IPS-18a (cell line): ENCODE measurements around the gene MEGF9.

ENCODE experiments used
- H3K27ac ChIP-seq: one replicate; pipeline ENCODE4 v1.5.1; 2013; ENCODE audit warnings: low read length
- H3K27me3 ChIP-seq: one replicate; pipeline ENCODE4 v1.6.1; 2013; ENCODE audit warnings: mild to moderate bottlenecking, low read length; ENCODE audit not compliant: control insufficient read depth, insufficient read depth
- H3K36me3 ChIP-seq: one replicate; pipeline ENCODE4 v1.6.1; 2013; ENCODE audit warnings: low read depth, low read length; ENCODE audit not compliant: control insufficient read depth
- H3K4me1 ChIP-seq: one replicate; pipeline ENCODE4 v1.6.1; 2013; ENCODE audit warnings: low read depth, low read length; ENCODE audit not compliant: control insufficient read depth
- H3K4me3 ChIP-seq: one replicate; pipeline ENCODE4 v1.5.1; 2013; ENCODE audit warnings: low read length
- H3K9ac ChIP-seq: one replicate; pipeline ENCODE4 v1.6.1; 2013; ENCODE audit warnings: mild to moderate bottlenecking, low read length, moderate library complexity
- H3K9me3 ChIP-seq: one replicate; pipeline ENCODE4 v1.6.1; 2013; ENCODE audit warnings: low read depth, low read length; ENCODE audit not compliant: control insufficient read depth

MEGF9 gene

GRCh38 chr9:120676767-120677402 is 37.4 kb downstream of the MEGF9 start:
- Histone ChIP-seq H3K4me1 (no peaks in the 10 kb centered on the region), H3K36me3 (no peaks in the 10 kb centered on the region)

GRCh38 chr9:120668399-120668798 is 45.9 kb downstream of the MEGF9 start:
- Histone ChIP-seq H3K9me3 (no peaks in the 10 kb centered on the region), H3K36me3 (no peaks in the 10 kb centered on the region), H3K4me1 (no peaks in the 10 kb centered on the region), H3K27me3 (no peaks in the 10 kb centered on the region), H3K4me3 (no peak overlapping the region), H3K27ac (no peak overlapping the region), H3K9ac (no peak overlapping the region)

More at GRCh38 chr9:120676767-120677402, 37.4 kb downstream of the MEGF9 start:
- Histone ChIP-seq H3K27ac (no peak overlapping the region), H3K4me3 (no peak overlapping the region), H3K9ac (no peak overlapping the region), H3K9me3 (no peaks in the 10 kb centered on the region), H3K27me3 (no peaks in the 10 kb centered on the region)

GRCh38 chr9:120663950-120664349 is 50.3 kb downstream of the MEGF9 start:
- Histone ChIP-seq H3K9ac (no peak overlapping the region), H3K9me3 (no peaks in the 10 kb centered on the region), H3K36me3 (no peaks in the 10 kb centered on the region), H3K4me3 (no peak overlapping the region), H3K27ac (no peak overlapping the region), H3K4me1 (no peaks in the 10 kb centered on the region), H3K27me3 (no peaks in the 10 kb centered on the region)

GRCh38 chr9:120663380-120663779 is 50.9 kb downstream of the MEGF9 start:
- no peak overlapping the region for H3K27ac ChIP-seq
- no peak overlapping the region for H3K4me3 ChIP-seq
- no peak overlapping the region for H3K9ac ChIP-seq

GRCh38 chr9:120662513-120662912 is 51.8 kb downstream of the MEGF9 start:
- Histone ChIP-seq H3K9me3 (no peaks in the 10 kb centered on the region), H3K27ac (no peak overlapping the region), H3K4me1 (no peaks in the 10 kb centered on the region), H3K4me3 (no peak overlapping the region), H3K9ac (no peak overlapping the region), H3K36me3 (no peaks in the 10 kb centered on the region), H3K27me3 (no peaks in the 10 kb centered on the region)

More at GRCh38 chr9:120663380-120663779, 50.9 kb downstream of the MEGF9 start:
- no peaks in the 10 kb centered on the region for H3K27me3 ChIP-seq
- no peaks in the 10 kb centered on the region for H3K9me3 ChIP-seq
- H3K4me1 ChIP-seq, result no peaks in the 10 kb centered on the region
- H3K36me3 ChIP-seq, result no peaks in the 10 kb centered on the region

GRCh38 chr9:120659676-120660075 is 54.6 kb downstream of the MEGF9 start:
- Histone ChIP-seq H3K9me3 (no peaks in the 10 kb centered on the region), H3K4me1 (no peaks in the 10 kb centered on the region), H3K27ac (no peak overlapping the region), H3K4me3 (no peak overlapping the region), H3K36me3 (no peaks in the 10 kb centered on the region), H3K27me3 (no peaks in the 10 kb centered on the region), H3K9ac (no peak overlapping the region)

- Histone ChIP-seq H3K4me3 (no peak overlapping the region), H3K9ac (no peak overlapping the region), H3K27me3 (no peaks in the 10 kb centered on the region), H3K4me1 (no peaks in the 10 kb centered on the region), H3K36me3 (no peaks in the 10 kb centered on the region), H3K9me3 (no peaks in the 10 kb centered on the region), H3K27ac (no peak overlapping the region)
Measured at GRCh38 chr9:120659209-120659608, 55.1 kb downstream of the MEGF9 start.

GRCh38 chr9:120655005-120655622 is 59.2 kb downstream of the MEGF9 start:
- Histone ChIP-seq H3K4me3 (no peak overlapping the region), H3K9ac (no peak overlapping the region), H3K27me3 (no peaks in the 10 kb centered on the region), H3K27ac (no peak overlapping the region), H3K9me3 (no peaks in the 10 kb centered on the region), H3K4me1 (no peaks in the 10 kb centered on the region), H3K36me3 (no peaks in the 10 kb centered on the region)

- H3K27me3 ChIP-seq, result no peaks in the 10 kb centered on the region
- no peaks in the 10 kb centered on the region for H3K4me1 ChIP-seq
- H3K4me3 ChIP-seq, result no peak overlapping the region
- H3K27ac ChIP-seq, result no peak overlapping the region
- no peaks in the 10 kb centered on the region for H3K36me3 ChIP-seq
- no peaks in the 10 kb centered on the region for H3K9me3 ChIP-seq
- H3K9ac ChIP-seq, result no peak overlapping the region
Measured at GRCh38 chr9:120654272-120654671, 60.0 kb downstream of the MEGF9 start.

GRCh38 chr9:120653762-120654161 is 60.5 kb downstream of the MEGF9 start:
- Histone ChIP-seq H3K4me3 (no peak overlapping the region), H3K36me3 (no peaks in the 10 kb centered on the region), H3K27ac (no peak overlapping the region), H3K4me1 (no peaks in the 10 kb centered on the region), H3K9me3 (no peaks in the 10 kb centered on the region), H3K9ac (no peak overlapping the region), H3K27me3 (no peaks in the 10 kb centered on the region)

- no peak overlapping the region for H3K9ac ChIP-seq
- no peaks in the 10 kb centered on the region for H3K4me1 ChIP-seq
- H3K27me3 ChIP-seq, result no peaks in the 10 kb centered on the region
- no peak overlapping the region for H3K27ac ChIP-seq
- H3K36me3 ChIP-seq, result no peaks in the 10 kb centered on the region
- no peak overlapping the region for H3K4me3 ChIP-seq
- H3K9me3 ChIP-seq, result no peaks in the 10 kb centered on the region
Measured at GRCh38 chr9:120652934-120653333, 61.3 kb downstream of the MEGF9 start.

GRCh38 chr9:120650352-120650751 is 63.9 kb downstream of the MEGF9 start:
- Histone ChIP-seq H3K9me3 (no peaks in the 10 kb centered on the region), H3K36me3 (no peaks in the 10 kb centered on the region), H3K27ac (no peak overlapping the region), H3K4me1 (no peaks in the 10 kb centered on the region), H3K9ac (no peak overlapping the region), H3K4me3 (no peak overlapping the region), H3K27me3 (no peaks in the 10 kb centered on the region)
